ENCODE data around the gene PNPLA2.

- TF ChIP-seq POLR2AphosphoS5 (IDR thresholded peaks at IDR 0.05; ENCODE audit: borderline replicate concordance, low read depth, low read length) (no peak), EZH2 (IDR thresholded peaks at IDR 0.05) (no peak), FOXP2 (optimal IDR thresholded peaks at IDR 0.05; ENCODE audit: control extremely low read depth, extremely low read length, insufficient read depth) (no peak)
These were observed 18.2 kb upstream of the PNPLA2 start for GRCh38 chr11:800473-800872.
